GM12872 (cell line): ENCODE data around the gene CELF5.

ENCODE experiments used
- CTCF ChIP-seq: IDR thresholded peaks from 3 replicates; pipeline ENCODE4 v1.5.1; 2011; ENCODE audit warnings: low read depth, mild to moderate bottlenecking, low read length, moderate library complexity; ENCODE audit not compliant: insufficient read depth

The CELF5 gene

GRCh38 chr19:3188627-3189596 lies 35.5 kb upstream of the CELF5 start:
- no peak for TF ChIP-seq CTCF

- TF ChIP-seq CTCF: no peak
Observed at GRCh38 chr19:3189702-3190469, 34.6 kb upstream of the CELF5 start.

GRCh38 chr19:3190470-3190770 lies 34.0 kb upstream of the CELF5 start:
- no peak for TF ChIP-seq CTCF

GRCh38 chr19:3190921-3191805 lies 33.3 kb upstream of the CELF5 start:
- no peak for TF ChIP-seq CTCF

GRCh38 chr19:3192228-3192635 lies 32.2 kb upstream of the CELF5 start:
- TF ChIP-seq CTCF: no peak

GRCh38 chr19:3192684-3193083 lies 31.8 kb upstream of the CELF5 start:
- TF ChIP-seq CTCF: no peak
